ENCODE data around the gene NAALADL2. TPM values are rescaled to one million over a fixed set of nuclear protein-coding genes. Genes with fewer than 3 reads are reported as not detected.

Gene NAALADL2
- total and polyA plus RNA-seq, 8 donors: 0.76 to 15.4 (median 7.9) TPM

DNA sequence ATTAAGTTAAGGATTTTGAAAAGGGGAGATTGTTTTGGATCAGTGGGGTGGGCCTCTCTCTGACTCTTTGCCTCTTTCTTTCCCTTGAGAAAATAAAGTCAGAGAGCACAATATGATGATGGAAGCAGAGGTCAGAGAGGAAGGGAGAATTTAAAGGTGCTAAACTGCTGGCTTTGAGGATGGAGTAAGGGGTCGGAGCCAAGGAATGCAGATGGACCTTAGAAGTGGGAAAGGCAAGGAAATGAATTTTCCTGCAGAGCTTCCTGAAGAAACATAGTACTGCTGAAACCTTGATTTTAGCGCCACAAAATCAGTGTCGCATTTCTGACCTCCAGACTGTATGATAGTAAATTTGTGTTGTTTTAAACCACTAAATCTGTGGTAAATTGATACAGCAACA is 317.4 kb downstream of the NAALADL2 start:
- intact Hi-C loops (cut with DNase I): no loop called here
- 87 to 88% methylated on average over 3 of the region's 3 CpGs for WGBS, 2 donors
- FAIRE-seq (no peak), ATAC-seq (no peak), DNase-seq (no peak)
- no peaks in the 10 kb centered on the region for H3K36me3 ChIP-seq
- no peaks in the 10 kb centered on the region for H3K9me3 ChIP-seq
- H3K27ac ChIP-seq: no peak overlapping the region
- no peak for TF ChIP-seq CTCF (IDR thresholded peaks at IDR 0.05)
- peaks cover 0 to 10% (median 4%) of the 10 kb centered on the region in 3 donors for H3K4me1 ChIP-seq
- H3K4me3 ChIP-seq: no peak overlapping the region
- no peaks in the 10 kb centered on the region for H3K27me3 ChIP-seq

GRCh38 chr3:175179055-175179454 is 319.9 kb downstream of the NAALADL2 start:
- ATAC-seq: peak in 3 of 4 donors; percentile 76 to 87 (median 85)
- no peak for DNase-seq
- no peaks in the 10 kb centered on the region for H3K36me3 ChIP-seq
- intact Hi-C loops (cut with DNase I): no loop called here
- no peak overlapping the region for H3K4me3 ChIP-seq
- no peaks in the 10 kb centered on the region for H3K9me3 ChIP-seq
- peaks cover 0 to 10% (median 4%) of the 10 kb centered on the region in 3 donors for H3K4me1 ChIP-seq
- H3K27ac ChIP-seq: no peak overlapping the region
- no peaks in the 10 kb centered on the region for H3K27me3 ChIP-seq
- no peak for FAIRE-seq
- TF ChIP-seq CTCF (IDR thresholded peaks at IDR 0.05): no peak
- WGBS, 2 donors: 21 to 22% methylated on average over 1 of the region's 1 CpG

GRCh38 chr3:175184392-175184791 is 325.3 kb downstream of the NAALADL2 start:
- DNase-seq: no peak
- intact Hi-C loops (cut with DNase I): no loop called here
- FAIRE-seq: no peak

GRCh38 chr3:175185903-175186302 is 326.8 kb downstream of the NAALADL2 start:
- intact Hi-C loops (cut with DNase I): no loop called here
- H3K27me3 ChIP-seq: no peaks in the 10 kb centered on the region
- H3K4me1 ChIP-seq: no peaks in the 10 kb centered on the region
- no peak for ATAC-seq
- H3K36me3 ChIP-seq: no peaks in the 10 kb centered on the region
- DNase-seq: no peak
- no peak for FAIRE-seq
- WGBS, 2 donors: 82 to 93% methylated on average over 1 of the region's 1 CpG
- H3K9me3 ChIP-seq: no peaks in the 10 kb centered on the region
- no peak overlapping the region for H3K4me3 ChIP-seq
- no peak for TF ChIP-seq CTCF (IDR thresholded peaks at IDR 0.05)
- no peak overlapping the region for H3K27ac ChIP-seq

More at GRCh38 chr3:175184392-175184791, 325.3 kb downstream of the NAALADL2 start:
- Histone ChIP-seq H3K27ac (no peak overlapping the region), H3K4me1 (peaks cover 0 to under 1% (median 0%) of the 10 kb centered on the region in 3 donors), H3K36me3 (no peaks in the 10 kb centered on the region), H3K27me3 (no peaks in the 10 kb centered on the region), H3K4me3 (no peak overlapping the region), H3K9me3 (no peaks in the 10 kb centered on the region)
- 85 to 93% methylated on average over 3 of the region's 3 CpGs for WGBS, 2 donors
- no peak for ATAC-seq
- no peak for TF ChIP-seq CTCF (IDR thresholded peaks at IDR 0.05)

GRCh38 chr3:175186511-175186910 is 327.4 kb downstream of the NAALADL2 start:
- Histone ChIP-seq H3K9me3 (no peaks in the 10 kb centered on the region), H3K4me1 (no peaks in the 10 kb centered on the region), H3K4me3 (no peak overlapping the region), H3K36me3 (no peaks in the 10 kb centered on the region), H3K27me3 (no peaks in the 10 kb centered on the region), H3K27ac (no peak overlapping the region)
- WGBS, 2 donors: 62 to 67% methylated on average over 3 of the region's 3 CpGs
- no peak for FAIRE-seq
- TF ChIP-seq CTCF (IDR thresholded peaks at IDR 0.05): no peak
- no peak for DNase-seq
- intact Hi-C loops (cut with DNase I): no loop called here
- no peak for ATAC-seq
